AG09319 (cell line): ENCODE measurements around the gene TNFAIP8L3.

Experiments used
- DNase-seq: peaks from one replicate; pipeline ENCODE4 v3.0.0-alpha.2; 2010; ENCODE audit warnings: low read depth; ENCODE audit errors: extremely low read depth
- TF ChIP-seq, protein P1 (sequence below): IDR thresholded peaks from 2 replicates; pipeline ENCODE4 v1.5.1; 2011; ENCODE audit warnings: low read depth, mild to moderate bottlenecking, inconsistent platforms, low read length, moderate library complexity

The TNFAIP8L3 gene

DNA sequence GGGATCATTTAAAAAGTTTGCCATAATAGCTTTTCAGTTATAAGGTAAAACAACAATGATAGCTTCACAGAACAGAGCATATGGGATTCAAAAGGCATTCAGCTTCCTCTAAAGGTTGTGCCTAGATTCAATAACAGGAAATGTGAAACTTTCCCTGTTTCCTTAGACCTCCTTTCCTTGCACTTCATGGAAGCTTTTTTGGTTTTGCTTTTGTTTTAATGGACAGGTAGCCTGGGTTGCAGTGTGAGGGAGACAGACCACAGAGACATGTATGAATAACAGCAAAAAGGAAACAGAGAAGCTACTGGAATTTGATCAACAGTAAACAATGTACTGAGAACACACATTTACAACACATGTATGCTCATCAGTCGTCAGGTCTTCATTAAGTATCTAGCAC is 2.3 kb upstream of the TNFAIP8L3 start:
- TF ChIP-seq, protein P1, sequence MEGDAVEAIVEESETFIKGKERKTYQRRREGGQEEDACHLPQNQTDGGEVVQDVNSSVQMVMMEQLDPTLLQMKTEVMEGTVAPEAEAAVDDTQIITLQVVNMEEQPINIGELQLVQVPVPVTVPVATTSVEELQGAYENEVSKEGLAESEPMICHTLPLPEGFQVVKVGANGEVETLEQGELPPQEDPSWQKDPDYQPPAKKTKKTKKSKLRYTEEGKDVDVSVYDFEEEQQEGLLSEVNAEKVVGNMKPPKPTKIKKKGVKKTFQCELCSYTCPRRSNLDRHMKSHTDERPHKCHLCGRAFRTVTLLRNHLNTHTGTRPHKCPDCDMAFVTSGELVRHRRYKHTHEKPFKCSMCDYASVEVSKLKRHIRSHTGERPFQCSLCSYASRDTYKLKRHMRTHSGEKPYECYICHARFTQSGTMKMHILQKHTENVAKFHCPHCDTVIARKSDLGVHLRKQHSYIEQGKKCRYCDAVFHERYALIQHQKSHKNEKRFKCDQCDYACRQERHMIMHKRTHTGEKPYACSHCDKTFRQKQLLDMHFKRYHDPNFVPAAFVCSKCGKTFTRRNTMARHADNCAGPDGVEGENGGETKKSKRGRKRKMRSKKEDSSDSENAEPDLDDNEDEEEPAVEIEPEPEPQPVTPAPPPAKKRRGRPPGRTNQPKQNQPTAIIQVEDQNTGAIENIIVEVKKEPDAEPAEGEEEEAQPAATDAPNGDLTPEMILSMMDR: no peak
- no peak for DNase-seq

DNA sequence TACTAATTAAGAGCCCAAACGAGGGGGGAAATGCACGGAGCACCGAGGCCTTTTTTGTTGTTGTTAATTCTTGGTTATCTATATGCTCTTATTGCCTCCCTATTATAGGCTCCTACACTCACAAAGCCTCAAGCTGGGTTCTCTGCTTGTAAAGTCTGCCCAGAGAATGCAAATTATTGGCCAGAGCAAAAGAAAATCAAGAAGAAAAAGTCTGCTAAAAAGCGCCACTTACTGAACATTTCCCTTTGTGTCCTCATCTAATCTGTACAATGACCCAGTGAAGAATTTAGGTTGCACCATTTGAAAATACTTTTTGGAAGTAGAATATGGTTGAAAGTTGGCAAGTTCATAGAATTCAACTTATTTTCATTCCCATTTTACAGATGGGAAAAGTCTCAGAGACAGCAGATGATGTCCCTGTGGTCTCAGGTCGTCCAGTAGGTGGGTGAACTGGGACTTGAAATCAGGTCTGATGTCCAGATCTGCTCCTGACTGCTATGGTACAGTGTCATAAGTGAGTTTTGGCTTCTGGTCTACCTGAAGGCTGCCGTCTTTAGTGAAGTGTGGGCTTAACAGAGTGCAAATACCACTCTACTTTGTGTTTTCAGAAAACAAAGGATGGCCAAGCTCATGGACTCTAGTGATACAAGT is 1.1 kb upstream of the TNFAIP8L3 start:
- TF ChIP-seq, protein P1: no peak
- no peak for DNase-seq

DNA sequence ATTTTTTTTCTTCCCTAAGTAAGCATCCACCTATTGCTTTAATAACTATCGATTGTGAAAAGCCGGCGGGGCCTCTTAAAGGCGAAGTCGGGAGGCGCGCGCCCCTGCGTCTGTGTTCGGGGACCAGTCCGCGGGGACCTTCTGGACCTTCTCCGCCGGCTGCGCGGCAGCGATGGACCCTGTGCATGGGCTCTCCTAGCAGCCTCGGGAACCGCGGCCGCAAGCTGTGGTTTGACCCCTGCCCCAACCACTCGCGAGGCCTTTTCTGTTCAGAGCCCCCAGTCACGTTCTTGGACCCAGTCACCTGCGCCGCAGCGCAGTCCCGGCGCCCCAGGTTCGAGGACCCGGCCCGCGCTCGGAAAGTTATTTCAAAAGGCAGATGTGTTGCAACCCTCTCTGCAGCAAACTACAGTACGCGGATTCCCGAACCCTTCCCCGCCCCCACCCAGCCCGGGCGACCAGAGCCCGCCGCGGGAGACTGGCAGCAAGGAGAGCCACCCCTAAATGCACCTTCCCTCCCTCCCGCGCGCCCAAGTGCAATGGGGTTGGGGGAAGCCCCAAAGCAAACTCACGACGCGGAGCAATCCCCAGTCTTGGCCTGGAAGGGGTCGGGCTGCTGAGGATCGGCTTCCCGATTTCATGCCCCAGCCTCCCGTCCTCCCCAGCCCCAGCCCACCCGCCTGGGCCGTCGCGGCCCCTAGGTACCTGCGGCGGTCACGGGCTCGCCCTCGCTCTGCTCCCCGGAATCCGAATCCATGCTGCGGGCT is 684 bp downstream of the TNFAIP8L3 start:
- TF ChIP-seq, protein P1: no peak
- DNase-seq: no peak

DNA sequence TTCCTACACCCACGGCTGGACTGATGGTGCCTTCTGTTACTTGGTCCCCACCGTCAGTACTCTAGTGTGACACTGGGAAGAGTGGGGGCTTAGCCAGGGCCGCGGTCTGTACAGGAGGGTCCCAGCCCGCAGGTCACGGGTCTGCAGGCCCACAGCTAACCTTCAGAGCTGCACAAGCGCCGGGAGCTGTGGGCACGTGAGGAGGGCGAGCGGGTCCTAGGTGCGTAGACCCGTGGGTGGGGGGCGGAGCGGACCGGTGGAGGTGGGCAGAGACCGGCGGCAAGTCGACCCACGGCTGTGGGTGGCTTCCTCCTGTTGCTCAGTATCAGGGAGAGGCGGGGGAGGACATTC is 1.2 kb downstream of the TNFAIP8L3 start:
- TF ChIP-seq, protein P1: no peak
- DNase-seq: no peak

DNA sequence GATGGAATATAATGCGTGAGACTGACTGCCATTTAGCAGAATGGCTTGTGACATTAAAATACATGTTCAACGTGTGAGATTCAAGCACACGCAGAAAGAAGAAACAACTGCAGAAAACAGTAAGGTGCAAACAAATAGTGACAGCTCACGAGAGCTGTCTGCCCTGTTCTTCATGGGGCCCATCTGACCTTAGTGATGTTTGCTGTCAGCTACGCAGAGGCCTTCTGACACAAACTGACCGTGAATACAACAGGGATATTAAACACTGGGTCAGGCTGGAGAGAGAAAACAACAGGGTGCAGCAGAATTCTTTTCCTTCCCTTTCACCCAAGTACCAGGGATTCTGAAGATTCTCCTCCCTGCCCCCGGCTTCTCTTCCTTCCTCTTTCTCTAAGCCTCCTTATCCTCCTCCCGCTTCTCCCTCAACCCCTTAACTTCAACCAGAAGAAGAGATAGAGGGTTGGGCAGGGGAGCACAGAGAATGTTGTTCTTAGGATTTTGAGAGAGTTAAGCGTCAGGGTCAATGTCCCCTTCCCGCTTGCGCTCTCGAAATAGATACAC is 2.1 kb downstream of the TNFAIP8L3 start:
- TF ChIP-seq, protein P1: no peak
- no peak for DNase-seq

DNA sequence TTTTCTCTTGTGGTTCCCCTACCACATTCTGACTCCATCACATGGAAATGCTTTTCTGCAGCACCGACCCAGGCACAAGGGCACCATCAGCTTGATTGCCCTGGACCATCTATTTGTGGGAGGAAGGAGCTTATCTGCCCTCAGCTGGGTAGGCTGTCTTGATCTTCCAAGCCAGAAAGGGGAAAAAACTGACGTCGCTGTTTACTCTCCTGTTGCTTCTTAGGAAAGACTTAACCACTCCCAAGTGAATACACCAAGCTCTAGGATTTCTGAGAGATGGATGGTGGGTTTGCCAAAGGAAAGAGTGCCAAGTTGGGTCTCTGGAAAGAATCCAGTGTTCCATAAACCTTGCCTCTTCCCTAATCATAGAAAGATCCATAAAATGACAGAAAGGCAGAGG is 4.0 kb downstream of the TNFAIP8L3 start:
- TF ChIP-seq, protein P1: no peak
- no peak for DNase-seq
